Fibroblast of the aortic adventitia (primary cell): ENCODE measurements around the gene RABGAP1L. TPM values are rescaled to one million over a fixed set of nuclear protein-coding genes. Genes with fewer than 3 reads are reported as not detected.

ENCODE experiments used
- DNase-seq: peaks from one replicate; pipeline ENCODE4 v3.0.0-alpha.2; 2010; ENCODE audit warnings: low read depth
- H3K4me3 ChIP-seq: 2 replicates; pipeline ENCODE4 v1.5.1; 2011; ENCODE audit warnings: low read depth, mild to moderate bottlenecking, control low read depth, low read length, moderate library complexity
- total RNA-seq: library from RNA; depleted of rRNA; stranded (reverse); fragments of >200 nt; gene quantifications from 2 replicates; pipeline ENCODE4 v1.2.3, GENCODE V29; 2012; ENCODE audit warnings: low replicate concordance
- TF ChIP-seq, protein P1 (sequence below): IDR thresholded peaks from 2 replicates; pipeline ENCODE4 v1.5.1; 2011; ENCODE audit warnings: mild to moderate bottlenecking, low read length, control low read depth, inconsistent platforms; ENCODE audit not compliant: insufficient read depth

The RABGAP1L gene
- total RNA-seq, 1 donor, result 39.9 TPM

DNA sequence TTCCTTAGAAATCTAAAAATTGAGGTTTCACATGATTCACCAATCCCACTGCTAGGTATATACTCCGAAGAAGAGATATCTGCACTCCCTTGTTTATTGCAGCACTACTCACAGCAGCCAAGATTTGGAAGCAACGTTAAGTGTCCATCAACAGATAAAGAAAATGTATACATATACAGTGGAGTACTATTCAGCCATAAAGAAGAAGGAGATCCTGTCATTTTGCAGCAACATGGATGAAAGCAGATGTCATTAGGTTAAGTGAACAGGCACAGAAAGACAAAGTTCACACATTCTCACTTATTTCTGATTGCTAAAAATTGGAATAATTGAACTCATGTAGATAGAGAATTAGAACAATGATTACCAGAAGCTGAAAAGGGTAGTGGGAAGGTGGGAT lies 56.4 kb downstream of the RABGAP1L start:
- TF ChIP-seq, protein P1, sequence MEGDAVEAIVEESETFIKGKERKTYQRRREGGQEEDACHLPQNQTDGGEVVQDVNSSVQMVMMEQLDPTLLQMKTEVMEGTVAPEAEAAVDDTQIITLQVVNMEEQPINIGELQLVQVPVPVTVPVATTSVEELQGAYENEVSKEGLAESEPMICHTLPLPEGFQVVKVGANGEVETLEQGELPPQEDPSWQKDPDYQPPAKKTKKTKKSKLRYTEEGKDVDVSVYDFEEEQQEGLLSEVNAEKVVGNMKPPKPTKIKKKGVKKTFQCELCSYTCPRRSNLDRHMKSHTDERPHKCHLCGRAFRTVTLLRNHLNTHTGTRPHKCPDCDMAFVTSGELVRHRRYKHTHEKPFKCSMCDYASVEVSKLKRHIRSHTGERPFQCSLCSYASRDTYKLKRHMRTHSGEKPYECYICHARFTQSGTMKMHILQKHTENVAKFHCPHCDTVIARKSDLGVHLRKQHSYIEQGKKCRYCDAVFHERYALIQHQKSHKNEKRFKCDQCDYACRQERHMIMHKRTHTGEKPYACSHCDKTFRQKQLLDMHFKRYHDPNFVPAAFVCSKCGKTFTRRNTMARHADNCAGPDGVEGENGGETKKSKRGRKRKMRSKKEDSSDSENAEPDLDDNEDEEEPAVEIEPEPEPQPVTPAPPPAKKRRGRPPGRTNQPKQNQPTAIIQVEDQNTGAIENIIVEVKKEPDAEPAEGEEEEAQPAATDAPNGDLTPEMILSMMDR, result no peak
- H3K4me3 ChIP-seq, result no peak overlapping the region
- DNase-seq, result no peak

DNA sequence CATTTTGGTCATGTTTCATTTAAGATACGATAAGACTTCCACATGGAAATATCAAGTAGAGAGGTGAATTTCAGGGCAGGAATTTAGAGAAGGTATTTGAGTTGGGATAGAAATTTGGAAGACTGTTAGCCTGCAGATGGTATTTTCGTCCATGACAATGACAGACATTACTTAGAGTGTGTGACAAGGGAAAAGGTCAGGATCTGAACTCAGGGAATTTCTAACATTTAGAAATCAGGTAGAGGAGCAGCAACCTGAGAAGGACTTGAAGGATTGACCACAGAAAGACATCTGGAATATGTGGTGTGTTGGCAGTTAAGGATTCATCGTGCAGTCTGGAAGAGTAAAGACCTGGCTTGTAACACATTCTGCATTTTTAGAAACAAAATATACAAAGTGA lies 57.9 kb downstream of the RABGAP1L start:
- peak; percentile 12 for DNase-seq
- H3K4me3 ChIP-seq, result no peak overlapping the region
- TF ChIP-seq, protein P1, result no peak

DNA sequence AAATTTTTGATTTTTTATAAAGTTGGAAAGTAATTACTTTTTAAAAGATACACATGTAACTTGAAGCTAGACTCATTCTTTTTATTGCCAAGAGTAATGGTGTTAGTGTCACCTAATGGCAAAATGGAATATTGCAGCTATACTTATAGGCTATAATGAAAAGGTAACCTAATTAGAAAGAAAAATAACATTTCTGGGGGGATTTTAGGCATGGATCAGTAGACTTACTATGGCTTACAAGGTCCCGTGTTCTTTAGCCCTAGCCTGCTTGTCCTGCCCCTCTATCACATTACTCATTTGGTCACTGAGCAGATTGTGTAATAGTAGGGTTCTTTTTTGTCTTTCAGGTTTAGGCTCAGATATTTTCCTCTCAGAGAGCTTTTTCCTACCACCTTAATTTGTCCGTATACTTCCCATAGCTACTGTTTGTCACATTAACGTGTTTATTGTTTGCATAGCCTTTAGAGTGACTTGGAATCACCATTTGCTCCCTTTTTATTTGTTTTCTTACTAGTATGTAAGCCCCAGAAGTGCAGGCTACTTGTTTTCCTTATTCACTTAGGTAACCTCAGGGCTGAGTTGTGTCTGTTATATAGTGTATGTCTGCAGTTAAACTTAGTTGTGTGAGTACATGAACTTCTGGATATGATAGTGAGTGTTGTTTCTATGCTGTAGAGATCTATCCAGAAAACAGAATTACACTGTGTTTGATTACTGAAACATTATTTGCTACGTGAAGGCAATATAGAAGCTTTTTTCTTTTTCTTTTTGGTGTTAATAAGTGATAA lies 58.7 kb downstream of the RABGAP1L start:
- no peak overlapping the region for H3K4me3 ChIP-seq
- TF ChIP-seq, protein P1, result peak; percentile 79
- DNase-seq, result peak; percentile 68

DNA sequence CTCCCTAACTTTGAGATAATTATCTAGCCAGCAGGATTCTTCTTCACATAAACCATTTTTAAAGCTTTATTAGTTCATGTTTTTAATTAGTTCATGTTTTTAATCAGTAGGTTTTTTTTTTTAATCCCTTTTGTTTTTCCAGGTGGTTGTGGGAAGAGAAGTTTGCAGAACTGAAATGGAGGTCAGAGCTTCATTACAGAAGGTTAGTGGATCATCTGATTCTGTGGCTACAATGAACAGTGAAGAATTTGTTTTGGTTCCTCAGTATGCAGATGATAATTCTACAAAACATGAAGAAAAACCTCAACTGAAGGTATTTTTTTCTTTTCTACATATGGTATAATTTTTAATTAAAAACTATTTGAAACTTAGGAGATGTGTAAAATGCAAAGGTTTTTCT lies 59.7 kb downstream of the RABGAP1L start:
- no peak overlapping the region for H3K4me3 ChIP-seq
- TF ChIP-seq, protein P1, result no peak
- DNase-seq, result no peak

DNA sequence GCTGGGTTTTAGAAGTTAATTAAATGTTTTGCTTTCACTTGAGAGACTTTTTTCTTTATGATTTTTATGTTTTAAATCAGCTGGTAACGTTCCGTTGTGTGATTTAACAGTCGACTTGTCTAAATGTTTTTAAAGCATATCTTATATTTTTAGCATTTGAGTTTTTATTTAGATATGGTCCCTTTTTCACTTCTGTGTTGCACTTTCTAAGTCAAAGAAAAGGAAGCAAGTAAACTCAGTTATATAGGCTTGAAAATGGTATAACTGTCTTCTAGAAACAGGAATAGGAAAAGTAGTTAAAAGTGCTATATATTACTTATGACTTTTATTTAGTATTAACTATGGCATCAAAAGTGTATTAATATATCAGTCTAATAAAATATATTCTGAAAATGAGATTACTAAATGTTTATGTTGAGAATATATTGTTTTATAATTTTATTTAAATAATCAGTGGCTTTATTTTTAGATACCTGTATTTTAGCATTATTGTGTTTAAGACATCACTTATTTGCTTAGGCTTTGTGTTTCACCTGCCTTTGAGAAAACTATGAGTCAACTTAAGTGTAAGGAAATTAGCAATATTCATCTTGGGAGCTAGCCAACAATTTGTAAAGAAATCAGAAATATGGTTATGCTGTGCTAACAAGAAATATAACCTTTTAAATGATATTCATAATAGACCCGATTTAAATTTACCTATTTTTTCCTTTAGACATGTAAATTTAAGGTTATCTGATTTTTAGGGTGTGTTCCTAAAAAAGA lies 60.5 kb downstream of the RABGAP1L start:
- TF ChIP-seq, protein P1, result no peak

DNA sequence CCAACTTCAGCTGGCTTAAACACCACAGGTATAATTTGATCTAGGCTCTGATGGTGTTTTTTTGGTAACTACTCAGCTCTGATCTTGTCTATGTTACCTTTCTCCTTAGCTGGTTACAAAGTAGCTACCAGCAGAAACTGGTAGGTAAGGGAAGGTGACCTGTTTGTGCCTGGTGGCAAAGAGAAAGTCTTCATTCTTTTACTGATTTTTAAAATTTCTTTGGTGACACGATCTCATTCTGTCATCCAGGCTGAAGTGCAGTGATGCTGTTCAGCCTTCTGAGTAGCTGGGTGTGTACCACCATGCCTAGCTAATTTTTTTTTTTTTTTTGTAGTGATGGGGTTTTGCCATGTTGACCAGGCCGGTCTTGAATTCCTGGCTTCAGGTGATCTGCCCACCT lies 62.4 kb downstream of the RABGAP1L start:
- TF ChIP-seq, protein P1, result no peak
- H3K4me3 ChIP-seq, result no peak overlapping the region
- no peak for DNase-seq

More for the DNA sequence above, 60.5 kb downstream of the RABGAP1L start:
- H3K4me3 ChIP-seq, result no peak overlapping the region
- DNase-seq, result no peak
